ENCODE measurements around the gene ZFR.
"Not testable (repeated sequence)": the region's sequence is repeated elsewhere in the genome, so short reads cannot be mapped to it uniquely, and the experiment has no call there.

The ZFR gene

GRCh38 chr5:32444431-32445286 lies at the start of gene ZFR:
ZFR (minus strand) TSS chr5:32444740; CDS start chr5:32444658, 82 bp downstream.
- peak; percentile 95 for DNase-seq (ENCODE audit: low spot score)

DNA sequence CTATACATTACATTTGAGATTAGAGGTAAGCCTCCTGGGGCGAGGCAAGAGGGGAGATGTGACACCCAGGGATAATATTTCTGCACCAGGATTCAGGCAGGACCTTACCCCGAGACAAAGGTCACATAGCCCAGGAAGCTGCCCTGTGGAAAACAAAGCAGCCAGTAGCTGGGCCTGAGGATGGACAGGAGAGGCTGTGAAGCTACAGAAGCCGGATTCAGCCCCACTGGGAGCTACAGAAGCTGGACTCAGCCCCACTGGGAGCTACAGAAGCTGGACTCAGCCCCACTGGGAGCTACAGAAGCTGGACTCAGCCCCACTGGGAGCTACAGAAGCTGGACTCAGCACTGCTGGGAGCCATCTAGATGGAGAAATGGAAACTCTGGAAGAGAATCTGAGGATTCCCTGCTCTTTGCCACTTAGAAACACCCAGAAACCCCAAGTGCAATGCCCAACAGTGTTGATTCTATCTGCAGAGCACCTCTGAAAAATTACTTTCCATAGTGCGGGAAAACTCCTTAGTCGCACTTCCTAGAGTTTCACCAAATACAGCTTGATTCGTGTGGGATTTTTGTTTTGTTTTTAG lies 46.5 kb upstream of the ZFR start:
- no peak for DNase-seq (ENCODE audit: low spot score)

GRCh38 chr5:32489791-32490562 lies 45.4 kb upstream of the ZFR start:
- peak; percentile 73 for DNase-seq (ENCODE audit: low spot score)

- DNase-seq (ENCODE audit: low spot score) = no peak
Observed at GRCh38 chr5:32487424-32487823, 42.9 kb upstream of the ZFR start.

- DNase-seq (ENCODE audit: low spot score) = no peak
Observed at GRCh38 chr5:32487008-32487407, 42.5 kb upstream of the ZFR start.

DNA sequence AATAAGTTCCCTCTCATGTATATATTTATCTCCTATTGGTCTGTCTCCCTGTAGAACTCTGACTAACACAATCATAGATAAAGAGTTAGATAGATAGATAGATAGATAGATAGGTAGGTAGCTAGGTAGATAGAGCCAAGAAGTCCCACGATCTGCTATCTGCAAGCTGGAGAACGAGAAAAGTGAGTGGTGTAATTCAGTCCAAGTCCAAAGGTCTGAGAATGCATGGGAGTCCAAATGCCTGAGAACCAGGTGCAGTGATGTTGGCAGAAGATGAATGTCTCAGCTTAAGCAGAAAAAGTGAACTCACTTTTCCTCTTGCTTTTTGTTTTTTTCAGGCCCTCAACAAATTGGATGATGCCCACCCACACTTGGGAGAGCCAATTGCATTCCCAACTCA lies 37.7 kb upstream of the ZFR start:
- no peak for DNase-seq (ENCODE audit: low spot score)

DNA sequence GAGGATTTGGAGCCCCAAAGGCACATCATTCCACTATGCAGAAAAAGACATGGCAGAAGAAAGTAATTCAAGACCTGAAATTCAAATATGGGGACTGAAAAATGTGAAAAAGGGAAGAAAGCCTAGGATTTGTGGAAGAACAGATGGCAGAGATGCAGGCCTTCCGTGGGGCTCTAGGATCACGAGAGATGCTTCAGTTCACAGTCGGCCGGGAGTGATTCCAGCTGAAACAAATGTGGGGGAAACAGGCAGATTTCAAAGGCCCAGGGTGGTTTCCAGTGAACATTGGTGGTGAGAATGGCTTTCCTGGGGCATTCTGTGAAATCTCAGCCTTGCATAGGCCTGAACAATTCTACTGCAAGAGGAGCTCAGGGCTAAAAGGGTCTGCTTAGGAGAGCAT lies 34.6 kb upstream of the ZFR start:
- DNase-seq (ENCODE audit: low spot score) = no peak

GRCh38 chr5:32476891-32477290 lies 32.4 kb upstream of the ZFR start:
- DNase-seq (ENCODE audit: low spot score) = no peak

GRCh38 chr5:32475334-32476097 lies 31.0 kb upstream of the ZFR start:
- no peak for DNase-seq (ENCODE audit: low spot score)

DNA sequence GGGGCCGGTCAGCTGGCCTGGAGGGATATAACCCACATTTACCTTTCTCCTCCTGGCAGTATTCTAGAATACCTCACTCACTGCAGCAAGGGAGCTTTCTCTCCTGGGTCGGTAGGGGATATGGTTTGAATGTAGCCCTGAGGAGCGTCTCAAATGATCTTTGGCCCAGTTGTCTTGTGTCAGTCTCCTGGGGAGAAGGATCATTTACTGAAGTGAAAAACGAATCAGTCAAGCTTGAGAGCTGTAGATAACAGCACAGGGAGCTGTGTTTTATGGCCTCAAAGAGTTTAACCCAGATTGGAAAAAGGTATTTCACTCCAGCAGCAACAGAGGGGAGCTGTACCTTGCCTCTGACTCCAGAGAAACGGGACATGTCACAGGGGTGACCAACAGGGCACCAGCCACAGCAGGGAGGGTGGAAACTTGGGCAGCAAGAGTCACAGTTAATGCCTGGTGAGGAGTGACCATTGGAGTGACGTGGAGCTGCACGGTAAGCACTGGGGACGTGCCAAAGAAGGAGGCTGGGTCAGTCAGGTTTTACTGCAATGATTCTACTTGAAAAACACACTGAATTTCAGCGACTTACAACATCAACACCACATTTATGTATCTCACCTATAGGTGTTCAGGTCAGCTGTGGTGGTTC lies 29.8 kb upstream of the ZFR start:
- no peak for DNase-seq (ENCODE audit: low spot score)

DNA sequence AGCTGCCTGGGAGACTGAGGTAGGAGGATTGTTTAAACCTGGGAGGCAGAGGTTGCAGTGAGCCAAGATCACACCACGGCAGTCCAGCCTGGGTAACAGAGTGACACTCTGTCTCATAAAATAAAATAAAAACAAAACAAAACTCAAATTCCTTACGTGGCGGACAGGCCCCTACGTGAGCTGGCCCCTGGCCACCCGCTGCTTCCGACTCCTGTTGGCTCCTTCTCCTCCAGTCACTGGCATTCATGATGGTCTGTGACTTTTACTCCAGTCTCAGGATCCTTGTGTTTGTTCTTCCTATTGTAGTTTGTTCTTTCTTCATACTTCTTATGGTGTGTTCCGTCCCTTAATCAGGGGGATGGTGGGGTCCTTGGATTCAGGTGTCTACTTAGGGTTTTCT lies 28.5 kb upstream of the ZFR start:
- no peak for DNase-seq (ENCODE audit: low spot score)

DNA sequence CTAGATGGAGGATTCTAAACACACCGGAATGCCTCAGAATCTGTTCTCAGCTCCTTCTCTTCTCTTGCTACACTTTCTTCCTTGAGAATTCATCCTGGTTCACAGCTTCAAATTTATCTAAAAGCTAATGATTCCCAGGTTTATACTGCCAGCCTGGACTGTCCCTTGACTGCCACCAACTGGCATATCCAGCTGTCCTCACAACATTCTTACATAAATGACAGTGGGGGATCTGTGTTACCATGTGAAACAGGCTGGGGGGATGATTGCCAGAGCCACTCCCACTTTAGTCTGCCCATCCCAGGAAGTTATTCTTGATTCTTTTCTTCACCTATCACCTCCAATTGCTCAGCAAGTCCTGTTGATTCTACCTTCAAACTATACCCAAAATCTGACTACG lies 27.2 kb upstream of the ZFR start:
- DNase-seq (ENCODE audit: low spot score) = no peak

- DNase-seq (ENCODE audit: low spot score) = no peak
Observed at GRCh38 chr5:32465076-32465475, 20.5 kb upstream of the ZFR start.

DNA sequence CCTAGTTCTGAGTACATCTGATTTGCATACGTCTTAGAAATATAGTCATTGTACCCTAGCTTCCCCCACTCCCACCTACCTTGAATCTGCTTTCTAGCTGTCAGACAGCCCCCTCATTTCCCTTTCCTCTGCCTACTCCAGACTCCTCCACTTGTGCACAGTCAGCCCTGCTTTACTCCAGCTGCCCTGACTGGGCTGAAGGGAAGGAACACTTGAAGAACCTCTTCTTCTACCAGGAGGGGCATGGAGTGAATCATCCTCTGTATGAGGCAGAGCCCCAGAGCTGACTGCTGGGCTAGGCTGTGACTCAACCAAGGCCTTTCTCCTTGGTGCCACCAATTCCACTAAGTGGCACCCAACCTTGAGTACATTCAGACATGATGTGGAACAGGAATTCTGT lies 18.1 kb upstream of the ZFR start:
- no peak for DNase-seq (ENCODE audit: low spot score)

DNA sequence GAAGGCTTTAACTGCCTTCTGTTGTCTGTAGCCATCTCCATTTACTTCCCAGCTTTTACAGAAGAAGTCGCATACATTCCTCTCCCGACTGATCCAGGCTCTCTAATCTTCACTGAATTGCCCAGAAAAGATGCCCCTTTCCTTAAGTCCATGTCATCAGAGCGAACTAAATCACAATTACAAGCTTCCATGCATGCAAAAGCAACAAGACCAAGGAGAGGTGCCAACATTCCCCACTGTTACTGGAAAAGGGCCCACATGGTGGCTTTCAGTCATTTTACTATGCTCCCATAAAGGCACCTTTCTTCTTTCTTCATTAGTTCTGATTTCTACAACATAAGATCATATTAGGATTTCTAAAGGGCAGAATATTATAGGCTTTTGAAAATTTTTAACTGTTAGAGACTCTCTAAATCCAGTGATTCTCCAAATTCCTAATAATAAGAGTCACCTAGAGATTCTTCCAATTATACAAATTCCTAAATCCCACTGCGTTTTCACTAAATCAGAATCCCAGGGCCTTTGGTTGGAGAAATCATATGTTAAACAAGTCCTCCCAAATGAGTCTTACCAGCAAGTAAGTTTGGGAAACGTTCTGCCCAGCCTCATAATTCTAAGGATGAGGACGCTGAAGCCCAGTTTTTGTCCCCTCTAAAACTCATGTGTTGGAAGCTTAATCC lies 17.0 kb upstream of the ZFR start:
- DNase-seq (ENCODE audit: low spot score) = no peak

DNA sequence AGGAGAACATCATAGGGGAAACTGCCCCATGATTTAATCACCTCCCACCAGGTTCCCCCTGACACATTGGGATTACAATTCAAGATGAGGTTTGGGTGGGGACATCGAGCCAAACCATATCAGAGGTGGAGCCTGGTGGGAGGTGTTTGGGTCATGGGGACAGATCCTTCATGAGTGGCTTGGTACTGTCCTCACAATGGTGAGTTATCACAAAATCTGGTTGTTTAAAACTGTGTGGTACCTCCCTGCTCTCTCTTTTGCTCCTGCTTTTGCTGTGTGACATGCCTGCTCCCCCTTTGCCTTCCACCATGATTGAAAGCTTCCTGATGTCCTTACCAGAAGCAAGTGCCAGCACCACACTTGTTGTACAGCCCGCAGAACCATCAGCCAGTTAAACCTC lies 16.2 kb upstream of the ZFR start:
- DNase-seq (ENCODE audit: low spot score) = no peak

- DNase-seq (ENCODE audit: low spot score) = no peak
Observed at GRCh38 chr5:32458880-32459495, 14.4 kb upstream of the ZFR start.

GRCh38 chr5:32455311-32455710 lies 10.8 kb upstream of the ZFR start:
- DNase-seq (ENCODE audit: low spot score) = no peak

DNA sequence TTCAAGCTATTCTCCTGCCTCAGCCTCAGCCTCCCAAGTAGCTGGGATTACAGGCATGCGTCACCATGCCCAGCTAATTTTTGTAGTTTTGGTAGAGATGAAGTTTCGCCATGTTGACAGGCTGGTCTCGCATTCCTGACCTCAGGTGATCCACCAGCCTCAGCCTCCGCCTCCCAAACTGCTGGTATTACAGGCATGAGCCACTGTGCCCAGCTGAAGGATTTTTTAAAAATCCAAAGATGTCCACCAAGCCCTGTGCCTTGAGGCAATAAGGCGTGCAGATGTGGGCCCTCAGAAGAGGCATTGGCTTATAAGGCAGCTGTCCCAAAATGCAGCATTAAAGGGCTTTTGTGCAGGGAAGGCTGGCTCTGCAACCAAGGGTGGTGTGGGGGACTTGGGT lies 10.3 kb upstream of the ZFR start:
- no peak for DNase-seq (ENCODE audit: low spot score)

GRCh38 chr5:32453916-32454315 lies 9.4 kb upstream of the ZFR start:
- DNase-seq (ENCODE audit: low spot score) = no peak

GRCh38 chr5:32452316-32452715 lies 7.8 kb upstream of the ZFR start:
- DNase-seq (ENCODE audit: low spot score) = not testable (repeated sequence)
